ENCODE data around the gene APOBEC2.

The APOBEC2 gene

GRCh38 chr6:41074692-41075436 lies 21.9 kb downstream of the APOBEC2 start:
- peak overlapping the region; percentile 81 for H3K4me3 ChIP-seq (ENCODE audit: low read length)
- TF ChIP-seq CTCF (IDR thresholded peaks at IDR 0.05; ENCODE audit: insufficient read depth, low read depth, low read length, missing control alignments): no peak
- DNase-seq (ENCODE audit: low read depth): peak; percentile 21

GRCh38 chr6:41075651-41076626 lies 22.9 kb downstream of the APOBEC2 start:
- DNase-seq (ENCODE audit: low read depth): no peak
- TF ChIP-seq CTCF (IDR thresholded peaks at IDR 0.05; ENCODE audit: insufficient read depth, low read depth, low read length, missing control alignments): no peak
- H3K4me3 ChIP-seq (ENCODE audit: low read length): no peak overlapping the region

GRCh38 chr6:41077536-41077935 lies 24.5 kb downstream of the APOBEC2 start:
- peak; percentile 60 for DNase-seq (ENCODE audit: low read depth)
- TF ChIP-seq CTCF (IDR thresholded peaks at IDR 0.05; ENCODE audit: insufficient read depth, low read depth, low read length, missing control alignments): no peak
- H3K4me3 ChIP-seq (ENCODE audit: low read length): no peak overlapping the region

GRCh38 chr6:41078101-41078500 lies 25.1 kb downstream of the APOBEC2 start:
- no peak for DNase-seq (ENCODE audit: low read depth)
- no peak for TF ChIP-seq CTCF (IDR thresholded peaks at IDR 0.05; ENCODE audit: insufficient read depth, low read depth, low read length, missing control alignments)
- H3K4me3 ChIP-seq (ENCODE audit: low read length): no peak overlapping the region

GRCh38 chr6:41079080-41079479 lies 26.1 kb downstream of the APOBEC2 start:
- no peak for TF ChIP-seq CTCF (IDR thresholded peaks at IDR 0.05; ENCODE audit: insufficient read depth, low read depth, low read length, missing control alignments)
- H3K4me3 ChIP-seq (ENCODE audit: low read length): no peak overlapping the region
- DNase-seq (ENCODE audit: low read depth): no peak

GRCh38 chr6:41080621-41081020 lies 27.6 kb downstream of the APOBEC2 start:
- no peak overlapping the region for H3K4me3 ChIP-seq (ENCODE audit: low read length)
- DNase-seq (ENCODE audit: low read depth): no peak

More at GRCh38 chr6:41080621-41081020, 27.6 kb downstream of the APOBEC2 start:
- no peak for TF ChIP-seq CTCF (IDR thresholded peaks at IDR 0.05; ENCODE audit: insufficient read depth, low read depth, low read length, missing control alignments)

Data from epithelial cell of esophagus (primary cell).